HepG2 (cell line): ENCODE data around the gene SLC26A5. TPM values are rescaled to one million over a fixed set of nuclear protein-coding genes. Genes with fewer than 3 reads are reported as not detected.

Source experiments
- AKAP8 ChIP-seq: sonication (generic); formaldehyde crosslinking; IDR thresholded peaks from 2 replicates; pipeline ENCODE4 v1.5.1; 2020; ENCODE audit warnings: mild to moderate bottlenecking, missing genetic modification reagents
- CENPX ChIP-seq: sonication (generic); formaldehyde crosslinking; IDR thresholded peaks from 2 replicates; pipeline ENCODE4 v1.9.0; 2021; ENCODE audit warnings: mild to moderate bottlenecking, missing genetic modification reagents, moderate library complexity
- HNRNPLL ChIP-seq: fragments of 200-400 bp; formaldehyde crosslinking; IDR thresholded peaks from 2 replicates; pipeline ENCODE4 v1.6.1; 2017; ENCODE audit warnings: mild to moderate bottlenecking, low read depth, low read length; ENCODE audit not compliant: poor library complexity, severe bottlenecking
- MED1 ChIP-seq: sonication (generic); formaldehyde crosslinking; IDR thresholded peaks from 2 replicates; pipeline ENCODE4 v1.4.0; 2020; ENCODE audit warnings: missing genetic modification reagents
- MTA3 ChIP-seq: sonication (generic); formaldehyde crosslinking; IDR thresholded peaks from 2 replicates; pipeline ENCODE4 v1.4.0; 2020; ENCODE audit warnings: missing genetic modification reagents
- NR2C2 ChIP-seq: sonication (generic); formaldehyde crosslinking; IDR thresholded peaks from 2 replicates; pipeline ENCODE4 v1.4.0; 2020; ENCODE audit warnings: missing genetic modification reagents, mild to moderate bottlenecking, moderate library complexity, borderline replicate concordance
- PITX1 ChIP-seq: sonication (generic); formaldehyde crosslinking; IDR thresholded peaks from 2 replicates; pipeline ENCODE4 v1.5.1; 2020; ENCODE audit warnings: mild to moderate bottlenecking, missing genetic modification reagents
- POLR2AphosphoS5 ChIP-seq: IDR thresholded peaks from 2 replicates; pipeline ENCODE4 v1.6.1; 2012; ENCODE audit warnings: low read depth, low read length
- RNF2 ChIP-seq: fragments of 450-650 bp; conservative IDR thresholded peaks from 2 replicates; pipeline ENCODE4 v1.6.1; 2016; ENCODE audit warnings: low read depth
- SAP130 ChIP-seq: IDR thresholded peaks from 2 replicates; pipeline ENCODE4 v1.6.1; 2016; ENCODE audit warnings: low read depth
- ZBTB8A ChIP-seq: sonication (generic); formaldehyde crosslinking; IDR thresholded peaks from 2 replicates; pipeline ENCODE4 v1.4.0; 2020; ENCODE audit warnings: mild to moderate bottlenecking, low read depth, missing genetic modification reagents, borderline replicate concordance
- ZNF460 ChIP-seq: sonication (generic); formaldehyde crosslinking; IDR thresholded peaks from 2 replicates; pipeline ENCODE4 v1.5.1; 2020; ENCODE audit warnings: missing genetic modification reagents, mild to moderate bottlenecking, borderline replicate concordance
- ZNF510 ChIP-seq: sonication (generic); formaldehyde crosslinking; IDR thresholded peaks from 2 replicates; pipeline ENCODE4 v1.4.0; 2020; ENCODE audit warnings: low read depth, mild to moderate bottlenecking, missing genetic modification reagents
- ZNF607 ChIP-seq: sonication (generic); formaldehyde crosslinking; IDR thresholded peaks from 2 replicates; pipeline ENCODE4 v1.5.1; 2020; ENCODE audit warnings: missing genetic modification reagents, mild to moderate bottlenecking, borderline replicate concordance
- ZNF788 ChIP-seq: sonication (generic); formaldehyde crosslinking; IDR thresholded peaks from 2 replicates; pipeline ENCODE4 v1.5.0; 2020; ENCODE audit warnings: mild to moderate bottlenecking, missing genetic modification reagents, borderline replicate concordance
- polyA plus RNA-seq, 8 experiments: library from polyadenylated mRNA; depleted of rRNA in 3 of 8; stranded (reverse) in 7 of 8; unstranded in 1 of 8; fragments of >200 nt; fragmentation: Illumina TruSeq in 4 of 8; extraction: Trizol in 4 of 8; gene quantifications; 2 replicates each; pipeline versions ENCODE4 v1.2.1 to v1.2.3, GENCODE V29; 2011 to 2016; ENCODE audit warnings: low read depth in 4 of 8, missing spikeins in 1 of 8, mixed read lengths in 1 of 8; ENCODE audit not compliant: insufficient read depth in 1 of 8
- total RNA-seq, 5 experiments: library from RNA; depleted of rRNA; stranded (reverse); fragments of >200 nt; fragmentation: Illumina TruSeq; extraction: Trizol; gene quantifications; 2 replicates each; pipeline ENCODE4 v1.2.3, GENCODE V29; 2016; ENCODE audit warnings: low read depth in 1 of 5
- TF ChIP-seq, protein P1 (sequence below): sonication (generic); formaldehyde crosslinking; IDR thresholded peaks from 2 replicates; pipeline ENCODE4 v1.8.0; 2022; ENCODE audit warnings: mild to moderate bottlenecking, missing genetic modification reagents; ENCODE audit not compliant: insufficient replicate concordance
- TF ChIP-seq, protein P2 (sequence below): sonication (generic); formaldehyde crosslinking; IDR thresholded peaks from 2 replicates; pipeline ENCODE4 v1.4.0; 2020; ENCODE audit warnings: missing genetic modification reagents
- TF ChIP-seq, protein P3 (sequence below): sonication (generic); formaldehyde crosslinking; IDR thresholded peaks from 2 replicates; pipeline ENCODE4; 2020; ENCODE audit warnings: missing genetic modification reagents, mild to moderate bottlenecking, borderline replicate concordance
- TF ChIP-seq, protein P4 (sequence below): sonication (generic); formaldehyde crosslinking; IDR thresholded peaks from 2 replicates; pipeline ENCODE4 v1.8.1; 2023; ENCODE audit warnings: mild to moderate bottlenecking, moderate library complexity, missing genetic modification reagents
- TF ChIP-seq, protein P5 (sequence below): sonication (generic); formaldehyde crosslinking; IDR thresholded peaks from 2 replicates; pipeline ENCODE4 v1.4.0; 2020; ENCODE audit warnings: missing genetic modification reagents

SLC26A5 gene
- total and polyA plus RNA-seq, 2 of the 13 experiments (the other 11 are each of a cell fraction or from before 2014, with no cell fraction given): 0.08 to 0.11 TPM

DNA sequence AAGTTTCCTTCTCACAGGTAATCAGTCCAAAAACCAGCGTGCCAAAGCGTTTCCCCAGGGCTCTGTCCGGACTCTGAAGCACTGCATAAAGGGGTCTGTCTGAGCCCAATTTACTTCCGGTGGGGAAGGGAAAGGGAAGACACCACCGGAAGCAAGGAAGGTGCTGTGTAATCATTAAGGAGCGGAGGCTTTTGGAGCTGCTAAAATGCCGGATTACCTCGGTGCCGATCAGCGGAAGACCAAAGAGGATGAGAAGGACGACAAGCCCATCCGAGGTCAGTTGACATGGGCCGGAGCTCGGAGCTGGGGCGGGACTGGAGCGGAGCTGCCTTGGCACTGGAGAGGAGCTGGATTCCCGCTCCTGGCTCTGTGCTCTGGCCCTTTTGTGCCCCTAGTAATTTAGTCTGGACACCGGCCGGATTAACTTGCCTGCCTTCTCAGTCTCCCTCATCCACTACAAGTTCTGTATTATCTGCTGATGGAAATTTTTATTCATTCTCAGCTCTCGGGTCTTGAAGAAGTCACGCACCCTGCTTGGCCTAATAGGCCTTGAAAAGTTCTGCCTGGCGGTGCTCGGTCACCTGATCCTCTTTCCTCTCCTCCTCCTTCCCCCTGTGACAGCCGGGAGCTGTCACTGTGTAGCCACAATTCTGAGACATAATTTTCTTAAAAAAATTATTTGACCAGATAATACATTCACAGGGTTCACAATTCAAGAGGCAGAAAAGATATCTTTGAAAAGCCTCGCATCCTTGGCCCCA is 98.3 kb downstream of the SLC26A5 start, which contains the start of gene PSMC2 (continued):
- TF ChIP-seq, protein P1, sequence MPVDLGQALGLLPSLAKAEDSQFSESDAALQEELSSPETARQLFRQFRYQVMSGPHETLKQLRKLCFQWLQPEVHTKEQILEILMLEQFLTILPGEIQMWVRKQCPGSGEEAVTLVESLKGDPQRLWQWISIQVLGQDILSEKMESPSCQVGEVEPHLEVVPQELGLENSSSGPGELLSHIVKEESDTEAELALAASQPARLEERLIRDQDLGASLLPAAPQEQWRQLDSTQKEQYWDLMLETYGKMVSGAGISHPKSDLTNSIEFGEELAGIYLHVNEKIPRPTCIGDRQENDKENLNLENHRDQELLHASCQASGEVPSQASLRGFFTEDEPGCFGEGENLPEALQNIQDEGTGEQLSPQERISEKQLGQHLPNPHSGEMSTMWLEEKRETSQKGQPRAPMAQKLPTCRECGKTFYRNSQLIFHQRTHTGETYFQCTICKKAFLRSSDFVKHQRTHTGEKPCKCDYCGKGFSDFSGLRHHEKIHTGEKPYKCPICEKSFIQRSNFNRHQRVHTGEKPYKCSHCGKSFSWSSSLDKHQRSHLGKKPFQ (CRISPR knock-in tag): peak; percentile 47
- TF ChIP-seq AKAP8 (no peak), ZNF460 (CRISPR knock-in tag) (no peak), MTA3 (no peak), PITX1 (CRISPR knock-in tag) (peak; percentile 47), CENPX (no peak), ZBTB8A (CRISPR knock-in tag) (no peak), HNRNPLL (no peak), RNF2 (no peak), MED1 (peak; percentile 51; the same call in 1 of the 2 replicates), SAP130 (peak; percentile 95), NR2C2 (peak; percentile 94), ZNF607 (CRISPR knock-in tag) (peak; percentile 67; the same call in 1 of the 2 replicates), POLR2AphosphoS5 (peak; percentile 93), ZNF788 (CRISPR knock-in tag) (peak; percentile 80; the same call in 1 of the 2 replicates), ZNF510 (no peak)
- TF ChIP-seq, protein P2, sequence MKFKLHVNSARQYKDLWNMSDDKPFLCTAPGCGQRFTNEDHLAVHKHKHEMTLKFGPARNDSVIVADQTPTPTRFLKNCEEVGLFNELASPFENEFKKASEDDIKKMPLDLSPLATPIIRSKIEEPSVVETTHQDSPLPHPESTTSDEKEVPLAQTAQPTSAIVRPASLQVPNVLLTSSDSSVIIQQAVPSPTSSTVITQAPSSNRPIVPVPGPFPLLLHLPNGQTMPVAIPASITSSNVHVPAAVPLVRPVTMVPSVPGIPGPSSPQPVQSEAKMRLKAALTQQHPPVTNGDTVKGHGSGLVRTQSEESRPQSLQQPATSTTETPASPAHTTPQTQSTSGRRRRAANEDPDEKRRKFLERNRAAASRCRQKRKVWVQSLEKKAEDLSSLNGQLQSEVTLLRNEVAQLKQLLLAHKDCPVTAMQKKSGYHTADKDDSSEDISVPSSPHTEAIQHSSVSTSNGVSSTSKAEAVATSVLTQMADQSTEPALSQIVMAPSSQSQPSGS: peak; percentile 57; the same call in 1 of the 2 replicates
- TF ChIP-seq, protein P3, sequence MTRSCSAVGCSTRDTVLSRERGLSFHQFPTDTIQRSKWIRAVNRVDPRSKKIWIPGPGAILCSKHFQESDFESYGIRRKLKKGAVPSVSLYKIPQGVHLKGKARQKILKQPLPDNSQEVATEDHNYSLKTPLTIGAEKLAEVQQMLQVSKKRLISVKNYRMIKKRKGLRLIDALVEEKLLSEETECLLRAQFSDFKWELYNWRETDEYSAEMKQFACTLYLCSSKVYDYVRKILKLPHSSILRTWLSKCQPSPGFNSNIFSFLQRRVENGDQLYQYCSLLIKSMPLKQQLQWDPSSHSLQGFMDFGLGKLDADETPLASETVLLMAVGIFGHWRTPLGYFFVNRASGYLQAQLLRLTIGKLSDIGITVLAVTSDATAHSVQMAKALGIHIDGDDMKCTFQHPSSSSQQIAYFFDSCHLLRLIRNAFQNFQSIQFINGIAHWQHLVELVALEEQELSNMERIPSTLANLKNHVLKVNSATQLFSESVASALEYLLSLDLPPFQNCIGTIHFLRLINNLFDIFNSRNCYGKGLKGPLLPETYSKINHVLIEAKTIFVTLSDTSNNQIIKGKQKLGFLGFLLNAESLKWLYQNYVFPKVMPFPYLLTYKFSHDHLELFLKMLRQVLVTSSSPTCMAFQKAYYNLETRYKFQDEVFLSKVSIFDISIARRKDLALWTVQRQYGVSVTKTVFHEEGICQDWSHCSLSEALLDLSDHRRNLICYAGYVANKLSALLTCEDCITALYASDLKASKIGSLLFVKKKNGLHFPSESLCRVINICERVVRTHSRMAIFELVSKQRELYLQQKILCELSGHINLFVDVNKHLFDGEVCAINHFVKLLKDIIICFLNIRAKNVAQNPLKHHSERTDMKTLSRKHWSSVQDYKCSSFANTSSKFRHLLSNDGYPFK (CRISPR knock-in tag): peak; percentile 92
- TF ChIP-seq, protein P4, sequence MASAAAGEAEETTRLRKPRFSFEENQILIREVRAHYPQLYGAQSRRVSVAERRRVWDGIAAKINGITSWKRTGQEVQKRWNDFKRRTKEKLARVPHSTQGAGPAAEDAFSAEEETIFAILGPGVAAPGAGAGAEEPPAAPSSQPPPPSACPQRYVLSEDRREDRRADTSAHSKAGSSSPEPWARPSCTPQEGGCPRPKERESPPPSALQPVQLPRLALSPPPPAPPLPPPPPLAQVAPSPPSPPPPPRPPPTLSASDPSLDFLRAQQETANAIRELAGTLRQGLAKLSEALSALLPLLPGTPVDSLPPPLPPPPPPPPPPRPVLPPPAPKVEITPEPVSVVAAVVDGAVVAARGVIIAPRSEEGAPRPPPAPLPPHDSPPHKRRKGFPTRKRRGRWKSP (CRISPR knock-in tag): no peak
- TF ChIP-seq, protein P5, sequence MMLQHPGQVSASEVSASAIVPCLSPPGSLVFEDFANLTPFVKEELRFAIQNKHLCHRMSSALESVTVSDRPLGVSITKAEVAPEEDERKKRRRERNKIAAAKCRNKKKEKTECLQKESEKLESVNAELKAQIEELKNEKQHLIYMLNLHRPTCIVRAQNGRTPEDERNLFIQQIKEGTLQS (CRISPR knock-in tag): no peak
